Sciatic nerve (tissue), 2 donors: ENCODE measurements around the gene TDRD9. TPM values are rescaled to one million over a fixed set of nuclear protein-coding genes. Genes with fewer than 3 reads are reported as not detected.
"Not testable (repeated sequence)": the region's sequence is repeated elsewhere in the genome, so short reads cannot be mapped to it uniquely, and the experiment has no call there.

Experiments
- ATAC-seq: fragments of 200-7000 bp; cut with Tn5 transposase; one replicate; pipeline ENCODE4 v1.9.1; 2020; ENCODE audit warnings: mild to moderate bottlenecking, moderate library complexity
- DNase-seq: peaks from one replicate; pipeline ENCODE4 v3.0.0-alpha.2; 2020; ENCODE audit warnings: low spot score
- intact Hi-C: fragments of 100-400 bp; cut with DNase I; formaldehyde crosslinking; loops from one replicate; pipeline ENCODE4 v1.14.2; 2022
- total RNA-seq: library from RNA; stranded (reverse); fragmentation: NEBNext Ultra II Directional; extraction: Animal tissue kit (Norgen Biotek cat#: 25700); gene quantifications from one replicate; pipeline ENCODE4 v1.2.1, GENCODE V29; 2021
- donor health status: DM: no; HTN: no; CAD: no.
- donor health status: DM: no; HTN: no; CAD: no.

TDRD9 gene
- total RNA-seq, result 8.2 TPM

GRCh38 chr14:103928011-103928890, at the start of gene TDRD9:
Gene TDRD9 (plus strand): TSS chr14:103928456. CDS start chr14:103928510, 54 bp downstream.
- ATAC-seq (peak; percentile 39), DNase-seq (no peak)
- intact Hi-C loops, result no loop called here

- ATAC-seq, result no peak
- no peak for DNase-seq
- intact Hi-C loops, result no loop called here
These were observed 49.1 kb upstream of the TDRD9 start for GRCh38 chr14:103879118-103879569.

- intact Hi-C loops, result no loop called here
- ATAC-seq (peak; percentile 63), DNase-seq (no peak)
These were observed 48.5 kb upstream of the TDRD9 start for GRCh38 chr14:103879570-103880347.

GRCh38 chr14:103880348-103881267, 47.6 kb upstream of the TDRD9 start:
- peak; percentile 90 for DNase-seq
- peak; percentile 86 for ATAC-seq
- intact Hi-C loops, result no loop called here

GRCh38 chr14:103881268-103882201, 46.7 kb upstream of the TDRD9 start:
- ATAC-seq (peak; percentile 40), DNase-seq (no peak)
- intact Hi-C loops, result no loop called here

GRCh38 chr14:103882503-103883262, 45.6 kb upstream of the TDRD9 start:
- intact Hi-C loops, result no loop called here
- no peak for DNase-seq

GRCh38 chr14:103883263-103883523, 45.1 kb upstream of the TDRD9 start:
- ATAC-seq (no peak), DNase-seq (no peak)
- intact Hi-C loops, result no loop called here

More at GRCh38 chr14:103882503-103883262, 45.6 kb upstream of the TDRD9 start:
- no peak for ATAC-seq

- ATAC-seq (no peak), DNase-seq (no peak)
- intact Hi-C loops, result no loop called here
These were observed 43.4 kb upstream of the TDRD9 start for GRCh38 chr14:103884854-103885253.

- intact Hi-C loops, result no loop called here
- ATAC-seq, result no peak
- DNase-seq, result no peak
These were observed 42.7 kb upstream of the TDRD9 start for GRCh38 chr14:103885509-103885932.

- intact Hi-C loops, result no loop called here
- ATAC-seq, result peak; percentile 18
These were observed 41.7 kb upstream of the TDRD9 start for GRCh38 chr14:103886304-103887169.

GRCh38 chr14:103887170-103887501, 41.1 kb upstream of the TDRD9 start:
- ATAC-seq, result no peak
- intact Hi-C loops, result no loop called here
- DNase-seq, result no peak

More at GRCh38 chr14:103886304-103887169, 41.7 kb upstream of the TDRD9 start:
- DNase-seq, result no peak

GRCh38 chr14:103887557-103888115, 40.6 kb upstream of the TDRD9 start:
- ATAC-seq (no peak), DNase-seq (no peak)
- intact Hi-C loops, result loop anchor here (2.0 kb wide), 1 partner anchor 51 kb away; no protein-coding TSS in a partner anchor

- not testable (repeated sequence) for DNase-seq, ATAC-seq
- intact Hi-C loops, result loop anchor here (2.0 kb wide), 1 partner anchor 52 kb away; no protein-coding TSS in a partner anchor
These were observed 39.3 kb upstream of the TDRD9 start for GRCh38 chr14:103889002-103889312.

- peak; percentile 56 for ATAC-seq
- intact Hi-C loops, result loop anchor here (2.0 to 10.0 kb wide), 2 partner anchors 53 to 75 kb away; no protein-coding TSS in a partner anchor
- peak; percentile 77 for DNase-seq
These were observed 38.8 kb upstream of the TDRD9 start for GRCh38 chr14:103889313-103890051.

- intact Hi-C loops, result loop anchor here (10.0 kb wide), 1 partner anchor 75 kb away; no protein-coding TSS in a partner anchor
- ATAC-seq, result no peak
- DNase-seq, result no peak
These were observed 38.2 kb upstream of the TDRD9 start for GRCh38 chr14:103890052-103890371.
